ENCODE results near the gene ITGB2. TPM values are rescaled to one million over a fixed set of nuclear protein-coding genes. Genes with fewer than 3 reads are reported as not detected.

Gene ITGB2
- 0.09 and 1.0 TPM in 2 replicates for total RNA-seq (2014; rRNA removed; shearing (Covaris generic))

GRCh38 chr21:44920694-44921604, at the start of gene ITGB2:
Gene ITGB2, minus strand, starts transcription at chr21:44920899. Its CDS starts 10,117 bp downstream, at chr21:44910782.
- DNase-seq (ENCODE audit: low read depth), result no peak

GRCh38 chr21:44969931-44970755, 49.4 kb upstream of the ITGB2 start:
- no peak for DNase-seq (ENCODE audit: low read depth)

DNA sequence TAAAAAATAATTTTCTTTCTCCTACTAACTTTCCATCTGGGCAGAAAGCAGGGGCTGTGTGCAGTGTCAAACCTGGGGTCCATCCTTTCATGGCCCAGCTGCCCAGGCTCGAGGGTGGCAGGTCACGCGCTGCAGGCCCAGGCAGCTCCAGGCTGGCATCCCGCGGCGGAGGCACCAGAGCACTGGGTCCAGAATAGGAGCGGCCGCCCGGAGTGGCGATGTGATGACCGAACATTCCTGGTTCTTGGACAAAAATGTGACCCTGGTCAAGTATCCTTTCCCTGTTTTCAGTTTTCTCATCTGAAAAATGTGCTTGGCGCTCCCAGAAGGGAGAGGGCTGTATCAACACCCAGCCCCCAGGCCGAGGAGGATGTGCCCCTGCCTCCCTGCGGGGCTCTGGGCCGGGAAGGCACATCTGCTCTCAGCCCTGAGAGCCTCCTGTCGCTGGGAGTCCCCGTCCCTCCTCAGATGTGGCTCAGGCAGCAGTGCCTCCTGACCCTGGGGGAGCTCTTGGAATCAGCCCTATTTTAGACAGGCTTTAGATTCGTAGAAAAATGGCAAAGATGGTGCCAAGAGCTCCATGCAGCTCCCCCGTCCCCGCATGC, 48.5 kb upstream of the ITGB2 start:
- DNase-seq (ENCODE audit: low read depth), result no peak

DNA sequence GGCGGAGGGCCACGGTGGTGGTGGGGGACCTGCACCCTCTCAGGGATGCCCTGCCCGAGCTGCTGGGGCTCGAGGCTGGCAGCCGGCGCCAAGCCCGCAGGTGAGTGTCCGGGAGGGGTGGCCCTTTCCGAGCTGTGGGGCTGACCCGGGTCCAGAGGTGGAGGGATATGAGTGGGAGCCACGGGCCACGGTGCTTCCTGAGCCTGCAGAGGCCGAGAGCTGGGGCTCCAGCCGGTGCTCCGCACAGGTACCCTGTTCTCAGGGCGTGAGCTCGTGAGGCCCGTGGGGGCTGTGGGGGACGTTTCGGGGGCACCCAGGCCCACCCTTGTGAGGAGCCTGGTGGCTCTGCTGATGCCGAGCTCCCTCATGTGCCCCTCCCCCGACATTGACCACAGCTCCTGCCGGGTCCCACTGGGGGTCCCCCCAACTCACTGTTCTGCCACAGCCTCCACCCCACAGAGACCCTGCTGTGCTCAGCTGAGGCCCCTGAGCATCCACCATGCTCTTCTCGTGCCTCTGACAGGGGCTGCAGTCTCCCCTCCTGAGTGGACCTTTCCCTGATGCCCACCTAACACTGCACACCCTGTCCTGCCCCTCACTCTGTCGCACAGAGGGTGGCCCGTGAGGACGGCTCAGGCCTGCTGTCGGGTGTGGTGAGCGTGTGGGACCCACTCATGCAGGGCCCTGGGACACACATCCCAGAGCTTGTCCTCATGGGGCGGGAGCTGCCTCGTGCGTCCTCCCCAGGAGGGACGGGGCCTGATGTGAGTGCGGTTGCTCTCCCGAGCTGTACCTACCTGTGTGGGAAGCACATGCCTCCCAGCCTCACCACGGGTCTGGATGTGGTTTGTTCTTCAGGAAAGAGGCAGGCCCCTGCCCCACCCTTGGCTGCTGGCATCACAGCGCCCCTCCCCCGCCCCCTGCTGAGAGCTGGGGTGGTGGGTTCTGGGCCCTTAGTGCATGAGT, 46.7 kb upstream of the ITGB2 start:
- DNase-seq (ENCODE audit: low read depth), result no peak

GRCh38 chr21:44966135-44967081, 45.7 kb upstream of the ITGB2 start:
- DNase-seq (ENCODE audit: low read depth), result no peak

GRCh38 chr21:44965251-44966022, 44.7 kb upstream of the ITGB2 start:
- no peak for DNase-seq (ENCODE audit: low read depth)

GRCh38 chr21:44964381-44964780, 43.7 kb upstream of the ITGB2 start:
- DNase-seq (ENCODE audit: low read depth), result no peak

DNA sequence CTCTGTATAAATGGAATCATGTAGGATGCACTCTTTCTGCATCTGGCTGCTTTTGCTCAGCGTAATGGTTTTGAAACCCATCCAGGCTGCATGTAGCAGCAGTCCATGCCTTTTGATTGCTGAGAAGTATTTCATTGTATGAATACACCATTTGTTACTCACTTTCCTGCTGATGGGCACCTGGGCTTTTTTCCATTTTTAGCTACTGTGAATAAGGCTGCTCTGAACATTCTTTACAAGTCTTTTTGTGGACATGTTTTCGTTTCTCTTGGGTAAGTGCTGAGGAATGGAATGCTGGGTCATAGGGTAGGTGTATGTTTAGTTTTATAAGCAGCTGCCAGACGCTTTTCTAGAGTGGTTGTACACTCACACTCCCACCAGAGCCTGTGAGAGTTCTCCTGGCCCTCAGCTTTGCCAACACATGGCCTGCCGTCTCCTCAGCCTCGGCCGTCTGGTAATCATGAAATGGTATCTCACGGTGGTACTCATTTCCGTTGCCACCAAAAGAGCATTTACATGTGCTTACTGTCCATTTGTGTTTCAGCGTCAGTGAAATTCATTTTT, 41.8 kb upstream of the ITGB2 start:
- DNase-seq (ENCODE audit: low read depth), result peak; percentile 87

- no peak for DNase-seq (ENCODE audit: low read depth)
Observed at GRCh38 chr21:44960141-44961092, 39.7 kb upstream of the ITGB2 start.

DNA sequence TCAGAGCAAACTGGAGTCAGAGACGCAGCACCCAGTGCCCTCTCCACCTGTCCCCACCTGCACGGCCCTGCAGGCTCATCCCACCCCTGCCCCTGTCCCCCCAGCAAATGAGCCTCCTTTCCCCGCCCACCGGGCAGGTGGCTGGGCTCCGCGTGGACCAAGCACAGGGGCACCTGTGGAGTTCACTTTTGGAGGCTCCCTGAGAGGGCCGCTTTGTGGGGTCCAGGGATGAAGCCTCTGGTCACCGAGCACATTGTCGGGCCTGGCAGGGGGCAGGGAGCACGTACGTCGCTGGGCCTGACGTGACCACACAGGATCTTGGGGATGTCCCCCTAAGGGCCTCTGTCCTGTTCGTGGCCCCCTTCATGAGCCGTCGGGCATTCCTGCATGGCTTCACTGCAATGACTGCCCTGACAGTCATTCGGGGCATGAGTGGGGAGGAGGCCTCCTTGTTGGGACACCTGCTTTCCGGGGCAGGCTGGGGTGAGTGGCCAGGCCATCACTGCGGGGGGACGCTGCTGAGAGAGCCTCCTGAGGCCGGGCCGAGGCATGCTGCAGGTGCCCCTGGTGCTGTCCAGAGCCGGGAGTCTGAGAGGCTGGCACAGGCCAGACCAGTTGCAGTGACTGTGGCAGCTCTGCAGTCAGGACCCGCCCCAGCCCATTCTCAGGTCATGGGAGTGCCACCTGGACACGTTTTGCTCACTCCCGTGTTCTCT, 38.8 kb upstream of the ITGB2 start:
- DNase-seq (ENCODE audit: low read depth), result no peak

DNA sequence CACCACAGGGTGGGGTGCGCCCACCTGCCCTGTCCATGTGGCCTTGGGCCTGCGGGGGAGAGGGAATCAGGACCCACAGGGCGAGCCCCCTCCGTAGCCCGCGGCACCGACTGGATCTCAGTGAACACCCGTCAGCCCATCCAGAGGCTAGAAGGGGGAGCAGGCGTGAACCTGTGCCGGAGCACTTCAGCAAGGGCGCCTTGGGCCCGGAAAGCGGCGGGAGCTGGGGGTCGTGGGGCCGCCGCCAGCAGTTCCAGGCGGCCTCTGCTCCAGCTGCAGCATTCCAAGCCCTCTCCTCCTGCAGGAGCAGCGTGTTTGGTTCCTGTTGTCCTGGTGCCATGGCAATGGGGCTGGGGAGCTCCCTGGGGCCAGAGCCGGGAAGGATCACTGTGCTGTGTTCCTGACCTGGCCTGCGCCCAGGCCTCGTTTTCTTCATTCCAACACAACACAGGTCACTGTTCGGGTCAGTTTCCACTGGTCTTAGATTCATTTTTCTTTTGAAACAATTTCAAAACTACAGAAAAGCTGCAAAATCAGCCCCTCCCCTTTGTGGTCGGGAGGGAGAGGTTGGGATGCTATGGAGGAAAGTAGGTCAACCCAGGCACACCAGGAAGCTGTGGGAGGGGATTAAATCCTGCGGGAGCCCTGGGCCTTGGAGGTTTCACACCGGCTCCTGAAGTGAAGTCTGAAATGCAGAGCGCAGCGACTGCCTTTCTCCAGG, 37.9 kb upstream of the ITGB2 start:
- peak; percentile 74 for DNase-seq (ENCODE audit: low read depth)

GRCh38 chr21:44957901-44958451, 37.3 kb upstream of the ITGB2 start:
- no peak for DNase-seq (ENCODE audit: low read depth)

GRCh38 chr21:44957047-44957831, 36.5 kb upstream of the ITGB2 start:
- DNase-seq (ENCODE audit: low read depth), result no peak

DNA sequence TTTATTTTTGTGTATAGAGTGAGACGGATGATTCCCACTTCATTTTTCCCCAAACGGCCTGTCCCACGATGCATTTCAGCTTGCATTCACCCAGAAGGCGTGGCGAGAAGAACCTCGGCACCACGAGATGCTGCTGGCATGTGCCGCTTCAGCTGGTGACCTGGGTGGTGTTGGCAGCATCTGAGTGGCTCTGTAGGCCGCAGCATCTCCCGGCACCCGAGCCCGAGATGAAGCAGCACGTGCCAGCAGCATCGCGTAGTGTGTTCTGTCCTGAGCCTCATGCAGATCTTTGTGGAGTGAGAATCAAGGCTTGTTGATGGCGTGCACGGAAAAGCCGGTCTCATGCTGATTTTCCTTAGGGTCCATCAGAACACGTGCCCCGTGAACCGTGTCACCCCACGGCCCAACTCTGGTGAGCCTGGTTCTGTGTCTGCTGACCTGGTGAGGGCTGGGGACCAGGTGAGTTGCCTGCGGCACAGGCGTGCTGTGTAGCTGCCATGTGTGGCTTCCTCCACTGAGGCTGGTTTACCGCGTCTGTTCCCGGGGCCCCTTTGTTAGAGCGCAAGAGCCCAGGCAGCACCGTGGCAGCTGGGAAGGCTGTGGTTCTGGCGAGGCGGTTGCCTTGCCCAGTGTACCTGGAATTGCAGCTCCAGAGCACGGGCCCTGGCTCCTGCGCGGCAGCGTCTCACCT, 35.8 kb upstream of the ITGB2 start:
- no peak for DNase-seq (ENCODE audit: low read depth)

DNA sequence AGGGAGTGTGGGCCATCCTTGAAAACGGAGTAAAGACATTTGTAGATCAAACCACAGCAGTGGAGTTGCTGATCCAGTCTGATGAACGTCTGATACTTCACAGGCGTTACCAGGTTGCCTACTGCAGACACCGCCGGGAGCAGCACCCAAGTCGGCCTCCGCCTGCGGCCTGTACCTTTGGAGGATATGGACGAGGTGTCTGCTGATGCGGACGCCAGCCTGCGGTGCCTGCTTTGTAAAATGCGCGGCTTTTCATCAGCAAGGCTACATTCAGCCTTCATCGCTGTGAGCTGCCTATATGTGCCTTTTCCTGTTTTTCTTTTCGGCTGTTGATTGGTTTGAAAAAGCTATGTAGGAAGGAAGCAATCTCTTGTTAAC, 35.1 kb upstream of the ITGB2 start:
- no peak for DNase-seq (ENCODE audit: low read depth)

Measured in Daoy (cell line).